Transverse colon (tissue), 4 donors: ENCODE results near the gene RAPGEF6.

Experiments
- CTCF ChIP-seq, 5 experiments: fragments of 200-600 bp in 3 of 5; fragments of 450-650 bp in 2 of 5; sonication (generic) in 3 of 5; IDR thresholded peaks; 1 replicate in 2 of 5; 2 replicates in 3 of 5; pipeline ENCODE4 v1.5.1; 2016 to 2017; ENCODE audit warnings: antibody characterized with exemption in 5 of 5, inconsistent platforms in 3 of 5, mild to moderate bottlenecking in 2 of 5, moderate library complexity in 1 of 5
- POLR2A ChIP-seq: fragments of 450-650 bp; IDR thresholded peaks from one replicate; pipeline ENCODE4 v1.6.1; 2016; ENCODE audit warnings: antibody characterized with exemption, mild to moderate bottlenecking, moderate library complexity
- POLR2AphosphoS5 ChIP-seq, 3 donors: sonication (generic); formaldehyde crosslinking; IDR thresholded peaks; one replicate each; pipeline ENCODE4 v1.6.1; 2016; ENCODE audit warnings: antibody characterized with exemption in 3 of 3

- TF ChIP-seq POLR2A (no peak), CTCF (IDR thresholded peaks at IDR 0.05) (no peak), POLR2AphosphoS5 (IDR thresholded peaks at IDR 0.05) (no peak)
Measured at GRCh38 chr5:131389869-131390265, 245.2 kb downstream of the RAPGEF6 start.
